Progenitor cell of endocrine pancreas (in vitro differentiated cells): ENCODE data around the gene OSBPL9. TPM values are rescaled to one million over a fixed set of nuclear protein-coding genes. Genes with fewer than 3 reads are reported as not detected.
"Not testable (repeated sequence)": the region's sequence is repeated elsewhere in the genome, so short reads cannot be mapped to it uniquely, and the experiment has no call there.

ENCODE experiments used
- DNase-seq: peaks from one replicate; pipeline ENCODE4 v3.0.0; 2021; ENCODE audit warnings: low spot score; ENCODE audit not compliant: unreplicated experiment
- H3K27ac Mint-ChIP-seq: 2 replicates; pipeline ENCODE4 v1.8.0; 2021; ENCODE audit warnings: mild to moderate bottlenecking, moderate library complexity, mixed read lengths
- H3K27me3 Mint-ChIP-seq: 2 replicates; pipeline ENCODE4 v1.8.0; 2021; ENCODE audit warnings: mixed read lengths
- H3K36me3 Mint-ChIP-seq: 2 replicates; pipeline ENCODE4 v1.8.0; 2022; ENCODE audit warnings: mixed read lengths; ENCODE audit not compliant: insufficient read depth
- H3K4me1 Mint-ChIP-seq: 2 replicates; pipeline ENCODE4 v1.8.0; 2021; ENCODE audit warnings: low read depth, mixed read lengths
- H3K4me3 Mint-ChIP-seq: 2 replicates; pipeline ENCODE4 v1.8.0; 2021; ENCODE audit warnings: low read depth, mild to moderate bottlenecking, moderate library complexity, mixed read lengths
- H3K9me3 Mint-ChIP-seq: 2 replicates; pipeline ENCODE4 v1.8.0; 2021; ENCODE audit warnings: low read depth, mixed read lengths
- CTCF ChIP-seq: fragments of 200-600 bp; sonication (generic); IDR thresholded peaks from one replicate; pipeline ENCODE4 v1.5.0; 2021; ENCODE audit warnings: antibody characterized with exemption, mild to moderate bottlenecking; ENCODE audit not compliant: unreplicated experiment
- total RNA-seq: library from RNA; stranded (reverse); gene quantifications from 2 replicates; pipeline ENCODE4 v1.2.1, GENCODE V29; 2021

The OSBPL9 gene
- total RNA-seq, 1 donor from 2014 or later: 138 TPM

GRCh38 chr1:51690285-51690961 lies 73.5 kb downstream of the OSBPL9 start:
- H3K4me3 Mint-ChIP-seq: no peak overlapping the region
- no peaks in the 10 kb centered on the region for H3K27me3 Mint-ChIP-seq
- no peak for TF ChIP-seq CTCF
- H3K4me1 Mint-ChIP-seq: peaks cover 40% of the 10 kb centered on the region
- H3K9me3 Mint-ChIP-seq: no peaks in the 10 kb centered on the region
- peak overlapping the region; percentile 76 for H3K27ac Mint-ChIP-seq
- no peaks in the 10 kb centered on the region for H3K36me3 Mint-ChIP-seq
- DNase-seq: no peak

GRCh38 chr1:51691920-51692319 lies 75.0 kb downstream of the OSBPL9 start:
- Mint-ChIP-seq H3K4me1 (peaks cover 41% of the 10 kb centered on the region), H3K36me3 (no peaks in the 10 kb centered on the region), H3K27me3 (no peaks in the 10 kb centered on the region), H3K27ac (no peak overlapping the region), H3K9me3 (no peaks in the 10 kb centered on the region), H3K4me3 (no peak overlapping the region)
- DNase-seq: no peak
- no peak for TF ChIP-seq CTCF

GRCh38 chr1:51693419-51694155 lies 76.7 kb downstream of the OSBPL9 start:
- Mint-ChIP-seq H3K4me3 (no peak overlapping the region), H3K9me3 (no peaks in the 10 kb centered on the region), H3K36me3 (no peaks in the 10 kb centered on the region), H3K4me1 (peaks cover 38% of the 10 kb centered on the region), H3K27me3 (no peaks in the 10 kb centered on the region), H3K27ac (peak overlapping the region; percentile 1)
- DNase-seq: no peak
- no peak for TF ChIP-seq CTCF

GRCh38 chr1:51697166-51697565 lies 80.3 kb downstream of the OSBPL9 start:
- no peak overlapping the region for H3K4me3 Mint-ChIP-seq
- H3K27ac Mint-ChIP-seq: no peak overlapping the region
- peaks cover 3% of the 10 kb centered on the region for H3K9me3 Mint-ChIP-seq
- H3K4me1 Mint-ChIP-seq: peaks cover 35% of the 10 kb centered on the region
- H3K36me3 Mint-ChIP-seq: no peaks in the 10 kb centered on the region
- TF ChIP-seq CTCF: no peak
- H3K27me3 Mint-ChIP-seq: no peaks in the 10 kb centered on the region
- no peak for DNase-seq

- Mint-ChIP-seq H3K4me1 (peaks cover 21% of the 10 kb centered on the region), H3K4me3 (no peak overlapping the region), H3K27ac (peak overlapping the region; percentile 29), H3K36me3 (peaks cover 1% of the 10 kb centered on the region), H3K27me3 (no peaks in the 10 kb centered on the region), H3K9me3 (peaks cover 3% of the 10 kb centered on the region)
- no peak for DNase-seq
- no peak for TF ChIP-seq CTCF
Observed at GRCh38 chr1:51699391-51699790, 82.5 kb downstream of the OSBPL9 start.

GRCh38 chr1:51701782-51702181 lies 84.9 kb downstream of the OSBPL9 start:
- H3K4me1 Mint-ChIP-seq: peaks cover 15% of the 10 kb centered on the region
- not testable (repeated sequence) for H3K27ac Mint-ChIP-seq, DNase-seq, H3K36me3 Mint-ChIP-seq, H3K4me3 Mint-ChIP-seq, H3K9me3 Mint-ChIP-seq, H3K27me3 Mint-ChIP-seq

GRCh38 chr1:51702220-51702619 lies 85.3 kb downstream of the OSBPL9 start:
- not testable (repeated sequence) for H3K27me3 Mint-ChIP-seq, H3K27ac Mint-ChIP-seq, DNase-seq, H3K9me3 Mint-ChIP-seq, H3K36me3 Mint-ChIP-seq, H3K4me3 Mint-ChIP-seq
- peaks cover 15% of the 10 kb centered on the region for H3K4me1 Mint-ChIP-seq
